AML-193 (cell line): ENCODE results near the gene MICALL2.

Experiments used
- DNase-seq, 2 experiments: peaks; one replicate each; lab custom pipeline; 2025; lab: John Stamatoyannopoulos, UW

MICALL2 gene

DNA sequence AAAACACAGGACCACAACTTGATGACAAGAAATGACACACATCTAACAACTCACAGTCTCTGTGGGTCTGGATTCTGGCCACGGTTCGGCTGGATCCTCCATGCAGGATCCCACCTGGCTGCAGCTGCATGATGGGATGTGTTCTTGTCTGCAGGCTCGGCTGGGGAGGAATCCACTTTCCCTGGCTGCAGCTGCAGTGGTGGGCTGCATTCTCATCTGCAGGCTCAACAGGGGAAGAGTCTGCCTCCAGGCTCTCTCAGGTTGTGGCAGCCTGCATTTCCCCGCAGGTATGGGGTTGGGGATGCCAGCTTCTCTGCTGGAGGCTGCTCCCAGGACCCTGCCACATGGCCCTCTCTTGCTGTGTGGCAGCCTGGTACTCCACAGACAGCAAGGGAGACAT, 64.9 kb downstream of the MICALL2 start:
- DNase-seq = no peak

DNA sequence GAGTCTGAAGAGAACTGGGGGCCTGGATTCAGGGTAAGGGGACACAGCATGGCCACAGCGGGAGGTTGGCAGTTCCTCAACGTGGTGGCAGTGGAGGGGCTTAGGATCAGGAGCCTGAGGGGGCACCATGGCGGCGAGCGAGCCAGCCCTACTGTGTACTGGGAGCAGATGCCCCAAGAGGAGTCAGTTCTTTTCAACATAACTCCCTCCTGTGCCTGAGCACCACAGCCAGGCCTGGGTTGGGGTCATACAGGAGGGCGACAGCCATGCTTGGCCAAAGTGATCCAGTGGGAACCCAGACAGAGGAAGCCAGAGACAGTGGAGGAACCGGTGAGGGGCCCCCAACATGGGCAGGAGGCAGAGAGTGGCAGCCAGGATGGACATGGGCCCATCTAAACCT, 65.8 kb downstream of the MICALL2 start:
- no peak for DNase-seq

DNA sequence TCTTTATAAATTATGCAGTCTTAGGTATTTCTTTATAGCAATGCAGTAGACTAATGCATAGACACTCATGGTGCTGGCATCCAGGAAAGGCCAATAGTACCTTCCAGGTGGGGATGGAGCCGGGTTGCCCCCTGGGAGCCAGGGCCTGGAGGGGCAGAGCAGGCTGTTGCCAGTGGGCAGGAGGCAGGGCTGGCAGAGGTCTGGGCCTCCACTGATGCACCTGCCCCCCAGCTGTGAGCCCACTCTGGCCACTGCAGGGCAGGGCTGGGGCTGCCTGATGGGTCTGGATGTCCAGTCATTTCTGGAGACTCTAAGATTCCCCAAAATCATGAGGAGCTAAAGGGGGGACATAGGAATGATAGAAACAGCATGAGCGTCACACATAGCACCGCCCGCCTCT, 66.7 kb downstream of the MICALL2 start:
- no peak for DNase-seq

DNA sequence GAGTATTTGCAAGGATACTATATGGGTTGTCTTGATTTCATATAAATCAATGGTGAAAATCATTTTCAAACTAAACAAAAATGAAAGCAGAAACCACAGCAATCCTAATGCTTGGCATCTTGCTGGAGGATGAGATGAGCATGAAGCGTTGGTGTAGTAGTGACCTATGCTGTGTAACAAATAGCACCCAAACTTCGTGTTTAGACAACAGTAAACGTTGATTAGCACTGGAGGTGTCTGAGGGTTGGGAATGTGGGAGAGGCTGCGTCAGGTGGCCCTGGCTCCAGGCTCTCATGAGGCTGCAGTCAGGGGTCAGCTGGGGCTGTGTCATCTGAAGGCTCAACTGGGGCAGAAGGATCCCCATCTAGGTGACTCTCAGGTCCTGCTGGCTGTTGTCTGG, 67.8 kb downstream of the MICALL2 start:
- no peak for DNase-seq

DNA sequence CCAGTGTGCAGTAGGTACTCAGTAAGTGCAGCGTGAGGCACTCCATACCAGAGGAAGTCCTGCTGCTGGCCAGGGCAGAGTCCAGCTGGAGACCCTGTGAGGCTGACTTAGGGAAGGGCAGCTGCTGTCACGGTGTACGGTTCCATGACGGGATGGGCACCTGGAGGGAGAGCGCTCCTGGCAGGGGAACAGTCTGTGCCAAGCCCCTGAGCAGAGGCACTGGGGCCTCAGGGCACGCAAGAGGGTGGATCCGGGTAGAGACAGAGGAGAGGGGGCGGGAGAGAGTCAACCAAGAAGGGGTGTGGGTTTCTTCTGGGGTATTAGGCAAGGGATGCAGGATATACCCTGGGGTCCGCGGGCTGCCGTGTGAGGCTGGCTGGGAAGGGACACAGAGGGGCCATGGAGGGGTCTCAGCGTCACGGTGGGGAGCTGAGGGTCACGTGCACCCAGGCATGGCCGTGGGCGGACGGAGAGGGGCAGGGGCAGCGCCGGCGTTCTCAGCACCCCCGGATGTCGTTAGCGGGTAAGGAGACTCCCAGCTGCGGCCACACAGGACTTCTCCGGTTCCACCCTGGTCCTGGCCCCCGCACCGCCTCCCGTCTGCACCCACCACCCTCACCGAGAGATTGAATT, 70.5 kb downstream of the MICALL2 start:
- no peak for DNase-seq

DNA sequence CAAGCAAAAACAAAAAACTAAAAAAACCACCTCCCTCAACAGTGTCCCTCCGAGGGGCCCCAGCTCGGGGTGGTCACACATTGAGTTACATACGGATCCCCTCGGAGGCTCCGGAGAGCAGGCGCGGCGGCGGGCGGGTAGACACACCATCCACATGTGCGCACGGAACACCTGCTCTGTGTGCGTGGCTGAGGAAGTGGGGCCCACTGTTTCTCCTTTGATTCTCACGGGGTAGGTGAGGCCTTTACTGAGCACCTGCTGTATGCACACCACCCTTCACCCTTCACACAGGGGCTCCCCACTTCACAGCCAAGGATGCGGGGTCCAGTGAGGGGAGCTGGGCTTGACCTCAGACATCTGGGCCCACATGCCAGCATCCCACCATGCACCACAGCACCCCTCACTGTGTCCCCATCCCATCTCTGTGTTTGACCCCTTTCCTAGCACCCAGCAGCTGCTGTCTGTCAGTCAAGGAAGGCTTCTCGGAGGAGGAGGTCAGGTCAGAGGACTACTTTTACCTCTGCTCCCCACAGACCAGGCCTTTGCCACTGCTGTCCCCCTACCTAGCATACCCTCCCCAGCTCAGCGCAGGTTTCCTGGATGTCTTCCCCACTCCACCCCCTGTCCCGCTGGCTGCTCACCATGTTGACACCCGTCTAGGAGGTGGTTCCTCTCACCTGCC, 71.1 kb downstream of the MICALL2 start:
- no peak for DNase-seq

DNA sequence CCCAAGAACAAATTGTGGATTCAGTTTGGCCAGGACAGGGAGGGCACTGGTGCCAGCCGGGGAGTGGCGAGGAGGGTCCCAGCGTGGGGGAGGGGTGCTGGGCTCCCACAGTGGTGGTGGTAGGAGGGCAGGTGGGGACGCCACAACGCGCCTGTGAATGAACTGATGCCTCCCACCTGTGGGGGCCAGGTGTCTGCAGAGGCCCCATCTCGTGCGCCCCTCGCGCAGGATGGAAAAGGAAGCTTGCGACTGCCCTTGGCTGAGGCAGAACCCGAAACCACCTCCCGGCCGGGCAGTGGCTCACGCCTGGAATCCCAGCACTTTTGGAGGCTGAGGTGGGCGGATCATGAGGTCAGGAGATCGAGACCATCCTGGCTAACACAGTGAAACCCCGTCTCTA, 72.0 kb downstream of the MICALL2 start:
- no peak for DNase-seq

DNA sequence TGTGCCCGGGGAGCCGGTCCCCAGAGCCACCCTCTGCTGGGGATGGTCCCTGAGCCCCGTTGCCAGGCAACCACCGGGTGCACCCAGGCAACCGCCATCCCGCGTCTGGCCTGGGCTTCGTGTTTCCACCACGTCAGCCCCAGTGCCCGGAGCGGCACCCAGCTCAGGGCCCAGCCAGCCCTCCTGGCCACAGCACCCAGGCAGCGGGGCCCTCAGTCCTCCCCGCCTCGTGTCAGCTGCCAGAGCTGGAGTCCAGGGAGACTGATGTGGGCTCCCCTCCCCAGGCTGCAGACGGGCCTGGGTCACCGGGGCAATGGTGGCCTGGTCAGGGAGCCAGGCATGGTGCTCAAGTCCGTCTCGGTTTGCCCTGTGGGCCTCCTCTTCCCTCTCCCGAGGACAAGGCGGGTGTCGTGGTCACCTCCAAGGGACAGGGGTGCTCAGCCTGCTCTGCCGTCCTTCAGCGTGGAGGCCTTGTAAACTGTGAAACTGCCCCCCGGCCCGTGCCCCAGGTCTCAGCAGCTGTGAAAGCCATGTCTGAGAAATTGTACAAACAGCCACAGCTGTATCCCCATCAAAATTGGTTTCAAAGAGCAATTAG, 72.5 kb downstream of the MICALL2 start:
- no peak for DNase-seq

DNA sequence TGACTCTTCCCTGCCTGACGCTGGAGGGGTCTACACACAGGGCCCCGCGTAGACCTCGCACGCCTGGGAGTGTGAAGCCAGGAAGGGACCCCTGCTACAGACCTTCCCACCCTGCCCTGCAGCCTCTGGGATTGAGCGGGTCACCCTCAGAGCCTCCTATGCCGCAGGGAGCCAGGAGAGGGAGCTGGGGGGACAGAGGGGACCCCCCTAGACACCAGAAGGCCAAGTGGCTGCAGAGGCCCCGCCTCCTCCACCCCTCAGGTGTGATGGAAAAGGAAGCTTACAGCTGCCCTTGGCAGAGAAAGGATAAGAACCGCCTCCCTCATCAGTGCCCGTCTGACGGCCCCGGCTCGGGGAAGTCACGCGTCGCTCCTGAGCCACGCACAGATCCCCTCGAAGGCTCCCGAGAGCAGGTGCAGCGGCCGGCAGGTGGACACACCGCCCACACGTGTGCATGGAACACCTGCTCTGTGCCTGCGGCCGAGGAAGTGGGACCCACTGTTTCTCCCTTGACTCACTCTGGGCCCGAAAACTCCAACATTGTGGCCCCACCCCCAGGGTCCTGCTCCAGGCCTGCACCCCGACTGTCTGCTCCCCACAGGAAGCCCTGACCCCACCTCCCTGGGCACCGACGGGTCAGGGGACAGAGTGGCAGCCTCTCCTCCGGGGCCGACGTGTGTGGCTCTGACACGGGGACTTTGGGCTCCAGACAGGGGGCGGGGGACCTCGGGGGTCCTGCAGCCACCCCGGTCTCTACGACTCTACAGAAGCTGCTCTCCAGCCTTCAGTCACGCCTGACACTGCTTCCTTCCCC, 73.3 kb downstream of the MICALL2 start:
- DNase-seq = no peak

DNA sequence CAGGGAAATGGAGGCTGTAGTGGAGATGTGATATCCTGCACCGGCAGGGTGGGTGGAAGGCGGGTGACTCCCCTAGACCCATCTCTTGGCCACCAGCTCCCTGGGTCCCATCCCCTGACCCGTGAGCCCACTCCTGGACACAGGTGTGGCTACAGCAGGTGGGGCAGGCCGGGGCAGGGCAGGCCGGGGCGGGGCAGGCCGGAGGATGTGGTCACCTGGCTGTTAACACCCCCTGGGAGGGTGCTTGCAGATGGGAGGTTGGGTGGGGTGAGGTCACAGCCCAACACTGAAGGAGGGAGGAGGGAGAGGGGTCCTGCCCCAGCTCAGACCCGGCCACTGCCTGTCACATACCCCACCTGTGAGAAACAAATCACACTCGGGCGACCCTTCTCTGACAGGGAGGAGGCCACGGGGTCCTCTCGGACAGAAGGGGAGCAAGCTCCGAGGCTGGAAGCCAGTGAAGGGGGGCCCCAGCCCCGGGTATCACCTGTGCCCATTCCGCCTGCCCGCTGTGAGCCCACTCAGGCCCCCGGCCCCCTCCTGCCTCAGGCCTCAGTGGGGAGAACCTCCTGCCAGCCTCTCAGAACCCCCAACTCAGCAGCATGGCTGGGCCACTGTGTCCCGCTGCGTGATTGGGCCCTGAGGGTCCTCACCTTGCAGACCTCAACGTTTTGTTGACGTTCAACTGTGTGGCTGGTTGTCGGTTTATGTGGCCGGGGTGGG, 74.0 kb downstream of the MICALL2 start:
- no peak for DNase-seq
